Measurements from ENCODE around the gene SH2B2. TPM values are rescaled to one million over a fixed set of nuclear protein-coding genes. Genes with fewer than 3 reads are reported as not detected.

Gene SH2B2
- total RNA-seq, 1 experiment from 2014 or later: 14.7 TPM

DNA sequence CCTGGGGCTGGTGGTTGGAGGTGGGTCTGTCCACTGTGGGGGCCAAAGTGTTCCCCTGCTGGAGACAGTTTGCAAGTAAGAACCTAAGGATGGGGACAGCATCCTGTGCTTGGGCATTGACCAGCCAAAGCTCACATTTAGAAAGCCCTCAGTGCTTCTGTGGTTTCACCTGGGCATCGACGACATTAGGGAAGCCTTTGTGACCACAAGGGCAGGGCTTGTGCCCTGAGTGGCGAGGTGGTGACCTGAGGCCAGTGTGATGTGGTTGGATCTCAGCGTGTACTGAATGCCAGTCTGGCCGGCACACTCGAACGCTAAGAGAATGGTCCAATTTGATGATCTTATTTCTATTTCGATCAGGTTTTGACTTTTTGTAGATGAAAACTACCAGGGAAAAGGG, 32.1 kb upstream of the SH2B2 start (continued):
- TF ChIP-seq, protein P1, sequence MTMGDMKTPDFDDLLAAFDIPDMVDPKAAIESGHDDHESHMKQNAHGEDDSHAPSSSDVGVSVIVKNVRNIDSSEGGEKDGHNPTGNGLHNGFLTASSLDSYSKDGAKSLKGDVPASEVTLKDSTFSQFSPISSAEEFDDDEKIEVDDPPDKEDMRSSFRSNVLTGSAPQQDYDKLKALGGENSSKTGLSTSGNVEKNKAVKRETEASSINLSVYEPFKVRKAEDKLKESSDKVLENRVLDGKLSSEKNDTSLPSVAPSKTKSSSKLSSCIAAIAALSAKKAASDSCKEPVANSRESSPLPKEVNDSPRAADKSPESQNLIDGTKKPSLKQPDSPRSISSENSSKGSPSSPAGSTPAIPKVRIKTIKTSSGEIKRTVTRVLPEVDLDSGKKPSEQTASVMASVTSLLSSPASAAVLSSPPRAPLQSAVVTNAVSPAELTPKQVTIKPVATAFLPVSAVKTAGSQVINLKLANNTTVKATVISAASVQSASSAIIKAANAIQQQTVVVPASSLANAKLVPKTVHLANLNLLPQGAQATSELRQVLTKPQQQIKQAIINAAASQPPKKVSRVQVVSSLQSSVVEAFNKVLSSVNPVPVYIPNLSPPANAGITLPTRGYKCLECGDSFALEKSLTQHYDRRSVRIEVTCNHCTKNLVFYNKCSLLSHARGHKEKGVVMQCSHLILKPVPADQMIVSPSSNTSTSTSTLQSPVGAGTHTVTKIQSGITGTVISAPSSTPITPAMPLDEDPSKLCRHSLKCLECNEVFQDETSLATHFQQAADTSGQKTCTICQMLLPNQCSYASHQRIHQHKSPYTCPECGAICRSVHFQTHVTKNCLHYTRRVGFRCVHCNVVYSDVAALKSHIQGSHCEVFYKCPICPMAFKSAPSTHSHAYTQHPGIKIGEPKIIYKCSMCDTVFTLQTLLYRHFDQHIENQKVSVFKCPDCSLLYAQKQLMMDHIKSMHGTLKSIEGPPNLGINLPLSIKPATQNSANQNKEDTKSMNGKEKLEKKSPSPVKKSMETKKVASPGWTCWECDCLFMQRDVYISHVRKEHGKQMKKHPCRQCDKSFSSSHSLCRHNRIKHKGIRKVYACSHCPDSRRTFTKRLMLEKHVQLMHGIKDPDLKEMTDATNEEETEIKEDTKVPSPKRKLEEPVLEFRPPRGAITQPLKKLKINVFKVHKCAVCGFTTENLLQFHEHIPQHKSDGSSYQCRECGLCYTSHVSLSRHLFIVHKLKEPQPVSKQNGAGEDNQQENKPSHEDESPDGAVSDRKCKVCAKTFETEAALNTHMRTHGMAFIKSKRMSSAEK (CRISPR knock-in tag; IDR thresholded peaks at IDR 0.05; ENCODE audit: borderline replicate concordance): no peak
- TF ChIP-seq CREB1 (CRISPR knock-in tag; IDR thresholded peaks at IDR 0.05): no peak
- TF ChIP-seq E2F1 (CRISPR knock-in tag; IDR thresholded peaks at IDR 0.05): no peak
- TF ChIP-seq ZNF263 (CRISPR knock-in tag; IDR thresholded peaks at IDR 0.05; ENCODE audit: low read depth): no peak
- TF ChIP-seq, protein P2, sequence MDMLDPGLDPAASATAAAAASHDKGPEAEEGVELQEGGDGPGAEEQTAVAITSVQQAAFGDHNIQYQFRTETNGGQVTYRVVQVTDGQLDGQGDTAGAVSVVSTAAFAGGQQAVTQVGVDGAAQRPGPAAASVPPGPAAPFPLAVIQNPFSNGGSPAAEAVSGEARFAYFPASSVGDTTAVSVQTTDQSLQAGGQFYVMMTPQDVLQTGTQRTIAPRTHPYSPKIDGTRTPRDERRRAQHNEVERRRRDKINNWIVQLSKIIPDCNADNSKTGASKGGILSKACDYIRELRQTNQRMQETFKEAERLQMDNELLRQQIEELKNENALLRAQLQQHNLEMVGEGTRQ (CRISPR knock-in tag; IDR thresholded peaks at IDR 0.05): no peak
- TF ChIP-seq NFYB (CRISPR knock-in tag; conservative IDR thresholded peaks at IDR 0.05; ENCODE audit: low read depth): no peak
- no peak for TF ChIP-seq SMAD3 (CRISPR knock-in tag; IDR thresholded peaks at IDR 0.05; ENCODE audit: borderline replicate concordance)
- no peak for TF ChIP-seq RORB (CRISPR knock-in tag; IDR thresholded peaks at IDR 0.05)

- Mint-ChIP-seq H3K4me1 (peaks cover 20% of the 10 kb centered on the region), H3K27ac (no peak overlapping the region), H3K27me3 (ENCODE audit: low read depth) (no peaks in the 10 kb centered on the region), H3K36me3 (peaks cover 2% of the 10 kb centered on the region; the same call in 1 of the 2 replicates), H3K4me3 (no peak overlapping the region), H3K9me3 (no peaks in the 10 kb centered on the region)
- no peak for DNase-seq (ENCODE audit: low spot score)
- no peak for ATAC-seq
- ChIA-PET POLR2A (no interaction called here), CTCF (interaction anchor here (1.3 kb wide), 1 partner anchor 9 kb away, joined by 3 read pairs; no protein-coding TSS in a partner anchor)
- TF ChIP-seq ATF2 (CRISPR knock-in tag; IDR thresholded peaks at IDR 0.05; ENCODE audit: borderline replicate concordance, low read depth) (no peak), JUN (CRISPR knock-in tag; IDR thresholded peaks at IDR 0.05) (no peak), ZNF396 (CRISPR knock-in tag; IDR thresholded peaks at IDR 0.05; ENCODE audit: borderline replicate concordance) (no peak), NFYB (CRISPR knock-in tag; conservative IDR thresholded peaks at IDR 0.05; ENCODE audit: low read depth) (no peak), HMGXB4 (CRISPR knock-in tag; IDR thresholded peaks at IDR 0.05) (no peak), PREB (CRISPR knock-in tag; IDR thresholded peaks at IDR 0.05; ENCODE audit: borderline replicate concordance) (no peak), ZNF121 (CRISPR knock-in tag; IDR thresholded peaks at IDR 0.05) (no peak), NR3C1 (CRISPR knock-in tag; conservative IDR thresholded peaks at IDR 0.05; ENCODE audit: low read depth) (no peak)
- TF ChIP-seq, protein P3, sequence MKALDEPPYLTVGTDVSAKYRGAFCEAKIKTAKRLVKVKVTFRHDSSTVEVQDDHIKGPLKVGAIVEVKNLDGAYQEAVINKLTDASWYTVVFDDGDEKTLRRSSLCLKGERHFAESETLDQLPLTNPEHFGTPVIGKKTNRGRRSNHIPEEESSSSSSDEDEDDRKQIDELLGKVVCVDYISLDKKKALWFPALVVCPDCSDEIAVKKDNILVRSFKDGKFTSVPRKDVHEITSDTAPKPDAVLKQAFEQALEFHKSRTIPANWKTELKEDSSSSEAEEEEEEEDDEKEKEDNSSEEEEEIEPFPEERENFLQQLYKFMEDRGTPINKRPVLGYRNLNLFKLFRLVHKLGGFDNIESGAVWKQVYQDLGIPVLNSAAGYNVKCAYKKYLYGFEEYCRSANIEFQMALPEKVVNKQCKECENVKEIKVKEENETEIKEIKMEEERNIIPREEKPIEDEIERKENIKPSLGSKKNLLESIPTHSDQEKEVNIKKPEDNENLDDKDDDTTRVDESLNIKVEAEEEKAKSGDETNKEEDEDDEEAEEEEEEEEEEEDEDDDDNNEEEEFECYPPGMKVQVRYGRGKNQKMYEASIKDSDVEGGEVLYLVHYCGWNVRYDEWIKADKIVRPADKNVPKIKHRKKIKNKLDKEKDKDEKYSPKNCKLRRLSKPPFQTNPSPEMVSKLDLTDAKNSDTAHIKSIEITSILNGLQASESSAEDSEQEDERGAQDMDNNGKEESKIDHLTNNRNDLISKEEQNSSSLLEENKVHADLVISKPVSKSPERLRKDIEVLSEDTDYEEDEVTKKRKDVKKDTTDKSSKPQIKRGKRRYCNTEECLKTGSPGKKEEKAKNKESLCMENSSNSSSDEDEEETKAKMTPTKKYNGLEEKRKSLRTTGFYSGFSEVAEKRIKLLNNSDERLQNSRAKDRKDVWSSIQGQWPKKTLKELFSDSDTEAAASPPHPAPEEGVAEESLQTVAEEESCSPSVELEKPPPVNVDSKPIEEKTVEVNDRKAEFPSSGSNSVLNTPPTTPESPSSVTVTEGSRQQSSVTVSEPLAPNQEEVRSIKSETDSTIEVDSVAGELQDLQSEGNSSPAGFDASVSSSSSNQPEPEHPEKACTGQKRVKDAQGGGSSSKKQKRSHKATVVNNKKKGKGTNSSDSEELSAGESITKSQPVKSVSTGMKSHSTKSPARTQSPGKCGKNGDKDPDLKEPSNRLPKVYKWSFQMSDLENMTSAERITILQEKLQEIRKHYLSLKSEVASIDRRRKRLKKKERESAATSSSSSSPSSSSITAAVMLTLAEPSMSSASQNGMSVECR (CRISPR knock-in tag; IDR thresholded peaks at IDR 0.05; ENCODE audit: borderline replicate concordance): no peak
- TF ChIP-seq, protein P4, sequence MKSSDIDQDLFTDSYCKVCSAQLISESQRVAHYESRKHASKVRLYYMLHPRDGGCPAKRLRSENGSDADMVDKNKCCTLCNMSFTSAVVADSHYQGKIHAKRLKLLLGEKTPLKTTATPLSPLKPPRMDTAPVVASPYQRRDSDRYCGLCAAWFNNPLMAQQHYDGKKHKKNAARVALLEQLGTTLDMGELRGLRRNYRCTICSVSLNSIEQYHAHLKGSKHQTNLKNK (CRISPR knock-in tag; IDR thresholded peaks at IDR 0.05): no peak
Measured at GRCh38 chr7:102255501-102255900, 31.2 kb upstream of the SH2B2 start.
